Mucosa of descending colon (tissue), 3 donors: ENCODE data around the gene SLC38A2. TPM values are rescaled to one million over a fixed set of nuclear protein-coding genes. Genes with fewer than 3 reads are reported as not detected.

Experiments used
- ATAC-seq: fragments of 200-7000 bp; cut with Tn5 transposase; one replicate; pipeline ENCODE4 v1.9.1; 2020; ENCODE audit warnings: mild to moderate bottlenecking, moderate library complexity
- DNase-seq, 3 donors: peaks; one replicate each; pipeline ENCODE4 v3.0.0-alpha.2; 2020
- H3K36me3 ChIP-seq: fragments of 200-600 bp; one replicate; pipeline ENCODE4 v1.8.0; 2021; ENCODE audit warnings: low read depth, mild to moderate bottlenecking
- H3K4me1 ChIP-seq: fragments of 200-600 bp; one replicate; pipeline ENCODE4 v1.8.0; 2021; ENCODE audit warnings: low read depth, mild to moderate bottlenecking
- H3K4me3 ChIP-seq: fragments of 200-600 bp; one replicate; pipeline ENCODE4 v1.8.0; 2021; ENCODE audit warnings: mild to moderate bottlenecking
- H3K9me3 ChIP-seq: fragments of 200-600 bp; one replicate; pipeline ENCODE4 v1.8.0; 2021; ENCODE audit warnings: mild to moderate bottlenecking
- CTCF ChIP-seq: fragments of 200-600 bp; IDR thresholded peaks from one replicate; pipeline ENCODE4 v1.8.0; 2022; ENCODE audit warnings: antibody characterized with exemption, mild to moderate bottlenecking
- intact Hi-C, 2 donors: fragments of 100-400 bp; cut with DNase I in 1 of 2; cut with micrococcal nuclease in 1 of 2; formaldehyde crosslinking; loops; one replicate each; pipeline versions ENCODE4 v1.11.0 to v1.11.1; 2022; cut with DNase I, micrococcal nuclease
- total RNA-seq, 3 donors: library from RNA; stranded (reverse); fragmentation: NEBNext Ultra II Directional in 2 of 3; extraction: Animal tissue kit (Norgen Biotek cat#: 25700) in 2 of 3; gene quantifications; one replicate each; pipeline versions ENCODE4 v1.2.1 to v1.2.4, GENCODE V29; 2021 to 2023
- donor health status: DM: no; HTN: no; CAD: no; lungs with moderate emphysema.
- donor health status: DM: no; HTN: no; CAD: no.
- donor health status: DM: no; HTN: yes; CAD: no.

SLC38A2 gene
- total RNA-seq, 3 donors from 2014 or later, result 82.9 to 216 (median 143) TPM

- Histone ChIP-seq H3K36me3 (peaks cover 14% of the 10 kb centered on the region), H3K9me3 (no peaks in the 10 kb centered on the region), H3K4me1 (peaks cover under 1% of the 10 kb centered on the region), H3K4me3 (no peak overlapping the region)
- TF ChIP-seq CTCF, result no peak
- intact Hi-C loops, result loop anchor here in 1 of 2 donors (10.0 kb wide), 1 partner anchor 315 kb away; no protein-coding TSS in a partner anchor
- ATAC-seq, result no peak
- DNase-seq, result no peak
These were observed 12.8 kb downstream of the SLC38A2 start for GRCh38 chr12:46359667-46360280.

DNA sequence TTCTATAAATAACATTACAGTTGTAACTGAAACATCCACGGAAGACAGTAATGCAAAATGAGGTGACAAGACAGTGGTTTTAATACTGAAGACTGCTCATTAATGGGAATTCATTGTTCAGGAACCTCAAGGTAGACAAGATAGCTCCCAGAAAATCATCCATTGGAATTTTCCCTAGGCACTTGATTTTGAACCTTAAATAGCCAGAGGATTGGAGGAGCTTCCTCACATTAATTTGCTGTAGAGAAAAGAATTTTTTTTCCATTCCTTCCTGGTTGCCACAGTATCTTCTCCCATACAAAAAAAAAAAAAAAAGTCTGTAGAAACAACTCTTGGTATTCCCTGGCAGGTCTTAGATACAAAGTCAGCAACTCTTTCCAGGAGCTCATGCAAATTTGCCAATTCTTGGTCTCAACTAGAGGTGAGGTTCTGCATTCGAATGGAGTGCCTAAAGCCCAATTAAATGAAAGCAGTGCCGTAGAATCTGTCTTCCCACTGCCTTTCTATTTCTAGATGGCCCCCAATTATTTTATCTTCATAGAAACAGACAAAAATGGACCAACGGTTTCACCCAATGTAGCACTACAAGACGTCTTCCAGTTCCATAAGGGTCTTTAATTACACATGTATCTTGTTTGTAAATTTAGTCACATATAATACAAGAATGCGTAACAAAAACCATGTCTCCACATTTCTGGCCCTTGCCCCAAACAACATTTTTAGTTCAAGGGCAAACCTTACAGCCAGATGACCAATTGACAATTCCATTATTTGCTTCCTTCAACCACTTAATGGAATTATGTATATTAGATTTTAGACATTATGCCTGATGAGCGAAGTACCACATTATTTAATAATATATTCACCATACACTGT is 13.5 kb downstream of the SLC38A2 start:
- H3K4me1 ChIP-seq, result no peaks in the 10 kb centered on the region
- DNase-seq (no peak), ATAC-seq (no peak)
- no peak overlapping the region for H3K4me3 ChIP-seq
- no peak for TF ChIP-seq CTCF
- H3K9me3 ChIP-seq, result no peaks in the 10 kb centered on the region
- intact Hi-C loops, result loop anchor here in 1 of 2 donors (10.0 kb wide), 1 partner anchor 316 kb away; no protein-coding TSS in a partner anchor
- peaks cover 8% of the 10 kb centered on the region for H3K36me3 ChIP-seq

GRCh38 chr12:46358325-46358700 is 14.3 kb downstream of the SLC38A2 start:
- H3K36me3 ChIP-seq, result peaks cover 4% of the 10 kb centered on the region
- ATAC-seq, result no peak

GRCh38 chr12:46357438-46358324 is 14.9 kb downstream of the SLC38A2 start:
- H3K9me3 ChIP-seq, result no peaks in the 10 kb centered on the region
- TF ChIP-seq CTCF, result no peak
- DNase-seq (no peak), ATAC-seq (peak; percentile 38)
- H3K4me1 ChIP-seq, result no peaks in the 10 kb centered on the region
- H3K36me3 ChIP-seq, result peaks cover 4% of the 10 kb centered on the region
- intact Hi-C loops, result loop anchor here in 1 of 2 donors (10.0 kb wide), 1 partner anchor 317 kb away; no protein-coding TSS in a partner anchor
- H3K4me3 ChIP-seq, result no peak overlapping the region

More at GRCh38 chr12:46358325-46358700, 14.3 kb downstream of the SLC38A2 start:
- intact Hi-C loops, result loop anchor here in 1 of 2 donors (10.0 kb wide), 1 partner anchor 316 kb away; no protein-coding TSS in a partner anchor
- H3K9me3 ChIP-seq, result no peaks in the 10 kb centered on the region
- TF ChIP-seq CTCF, result no peak
- no peak for DNase-seq
- H3K4me3 ChIP-seq, result no peak overlapping the region
- no peaks in the 10 kb centered on the region for H3K4me1 ChIP-seq
